ENCODE measurements around the gene WNT9B. TPM values are rescaled to one million over a fixed set of nuclear protein-coding genes. Genes with fewer than 3 reads are reported as not detected.

Gene WNT9B
- polyA plus RNA-seq, 2 of the 4 experiments (the other 2 are of a cell fraction): 0.05 TPM

GRCh38 chr17:46887717-46888116, 36.3 kb downstream of the WNT9B start:
- FAIRE-seq (no peak), ATAC-seq (peak; percentile 3 to 18; a peak in 1 of 6 replicates), DNase-seq (ENCODE audit: low read depth in 1 of 2, low spot score in 1 of 2) (no peak)
- no peak overlapping the region for H3K4me3 ChIP-seq
- 59% methylated on average over 3 of the region's 3 CpGs for WGBS (ENCODE audit: missing lambda C conversion rate)
- H3K27ac ChIP-seq: no peak overlapping the region
- ChIA-PET POLR2A (no interaction called here), CTCF (interaction anchor here (0.6 to 1.7 kb wide), 5 partner anchors 11 to 45 kb away, joined by 3 to 5 read pairs (median 5); no protein-coding TSS in a partner anchor)
- TF ChIP-seq RARB (CRISPR knock-in tag; IDR thresholded peaks at IDR 0.05) (no peak), TP53 (CRISPR knock-in tag; IDR thresholded peaks at IDR 0.05) (no peak), CHD2 (IDR thresholded peaks at IDR 0.05; ENCODE audit: low read length, partially characterized antibody) (no peak), HEYL (CRISPR knock-in tag; IDR thresholded peaks at IDR 0.05) (no peak)
- no peaks in the 10 kb centered on the region for H3K9me3 ChIP-seq
- no peaks in the 10 kb centered on the region for H3K4me1 ChIP-seq
- H3K4me2 ChIP-seq: no peak overlapping the region

- no peaks in the 10 kb centered on the region for H3K9me3 ChIP-seq
- no peak for TF ChIP-seq ATOH8 (CRISPR knock-in tag; IDR thresholded peaks at IDR 0.05; ENCODE audit: low read depth)
- TF ChIP-seq CHD4 (IDR thresholded peaks at IDR 0.05; ENCODE audit: borderline replicate concordance): no peak
- no peak for TF ChIP-seq TFCP2L1 (CRISPR knock-in tag; IDR thresholded peaks at IDR 0.05)
- TF ChIP-seq, protein P1, sequence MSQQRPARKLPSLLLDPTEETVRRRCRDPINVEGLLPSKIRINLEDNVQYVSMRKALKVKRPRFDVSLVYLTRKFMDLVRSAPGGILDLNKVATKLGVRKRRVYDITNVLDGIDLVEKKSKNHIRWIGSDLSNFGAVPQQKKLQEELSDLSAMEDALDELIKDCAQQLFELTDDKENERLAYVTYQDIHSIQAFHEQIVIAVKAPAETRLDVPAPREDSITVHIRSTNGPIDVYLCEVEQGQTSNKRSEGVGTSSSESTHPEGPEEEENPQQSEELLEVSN (IDR thresholded peaks at IDR 0.05; ENCODE audit: borderline replicate concordance, low read depth): no peak
- TF ChIP-seq EHF (CRISPR knock-in tag; IDR thresholded peaks at IDR 0.05): no peak
- TF ChIP-seq CHD2 (IDR thresholded peaks at IDR 0.05; ENCODE audit: low read length, partially characterized antibody): no peak
- TF ChIP-seq SREBF2 (IDR thresholded peaks at IDR 0.05): no peak
- no peak for TF ChIP-seq CBX2 (IDR thresholded peaks at IDR 0.05; ENCODE audit: borderline replicate concordance, low read depth)
- TF ChIP-seq MYC (IDR thresholded peaks at IDR 0.05; ENCODE audit: borderline replicate concordance, low read length): no peak
- TF ChIP-seq FOXS1 (CRISPR knock-in tag; IDR thresholded peaks at IDR 0.05): no peak
- POLR2A ChIA-PET: no interaction called here
- no peaks in the 10 kb centered on the region for H3K4me1 ChIP-seq
- CTCF ChIA-PET: interaction anchor here (1.0 to 1.7 kb wide), 4 partner anchors 12 to 46 kb away, joined by 3 to 5 read pairs (median 4); no protein-coding TSS in a partner anchor
- no peak overlapping the region for H3K4me2 ChIP-seq
- ATAC-seq (peak; percentile 10 to 23; a peak in 3 of 6 replicates), FAIRE-seq (no peak), DNase-seq (ENCODE audit: low read depth in 1 of 2, low spot score in 1 of 2) (no peak)
- H3K27ac ChIP-seq: no peak overlapping the region
- no peak overlapping the region for H3K4me3 ChIP-seq
- WGBS (ENCODE audit: missing lambda C conversion rate): 33% methylated on average over 1 of the region's 1 CpG
These were observed 37.3 kb downstream of the WNT9B start for GRCh38 chr17:46888727-46889126.

- no peak for DNase-seq (ENCODE audit: low read depth in 1 of 2, low spot score in 1 of 2)
These were observed 38.1 kb downstream of the WNT9B start for GRCh38 chr17:46889519-46889918.

More at GRCh38 chr17:46889519-46889918, 38.1 kb downstream of the WNT9B start:
- ATAC-seq (no peak), FAIRE-seq (no peak)
- H3K9me3 ChIP-seq: no peaks in the 10 kb centered on the region
- no peak overlapping the region for H3K4me2 ChIP-seq
- H3K4me3 ChIP-seq: no peak overlapping the region
- POLR2A ChIA-PET: no interaction called here
- CTCF ChIA-PET: interaction anchor here (0.6 to 1.2 kb wide), 3 partner anchors 20 to 80 kb away, joined by 3 to 5 read pairs (median 3); no protein-coding TSS in a partner anchor
- no peak for TF ChIP-seq FOSL2 (IDR thresholded peaks at IDR 0.05)
- no peak for TF ChIP-seq FOSL2 (CRISPR knock-in tag; IDR thresholded peaks at IDR 0.05)
- no peak for TF ChIP-seq CBX2 (IDR thresholded peaks at IDR 0.05; ENCODE audit: borderline replicate concordance, low read depth)
- TF ChIP-seq ZSCAN20 (CRISPR knock-in tag; IDR thresholded peaks at IDR 0.05): no peak
- TF ChIP-seq ATOH8 (CRISPR knock-in tag; IDR thresholded peaks at IDR 0.05; ENCODE audit: low read depth): no peak
- TF ChIP-seq MYC (IDR thresholded peaks at IDR 0.05; ENCODE audit: borderline replicate concordance, low read length): no peak
- no peak for TF ChIP-seq MAFK (IDR thresholded peaks at IDR 0.05; ENCODE audit: partially characterized antibody)
- TF ChIP-seq POLR2AphosphoS2 (conservative IDR thresholded peaks at IDR 0.05; ENCODE audit: low read length): no peak
- TF ChIP-seq CHD2 (IDR thresholded peaks at IDR 0.05; ENCODE audit: low read length, partially characterized antibody): no peak
- no peak for TF ChIP-seq EHF (CRISPR knock-in tag; IDR thresholded peaks at IDR 0.05)
- no peak for TF ChIP-seq FOXS1 (CRISPR knock-in tag; IDR thresholded peaks at IDR 0.05)
- no peak for TF ChIP-seq GATA3 (IDR thresholded peaks at IDR 0.05; ENCODE audit: borderline replicate concordance)
- TF ChIP-seq MAX (IDR thresholded peaks at IDR 0.05): no peak
- 44% methylated on average over 4 of the region's 4 CpGs for WGBS (ENCODE audit: missing lambda C conversion rate)
- H3K4me1 ChIP-seq: no peaks in the 10 kb centered on the region
- no peak overlapping the region for H3K27ac ChIP-seq

Data from A549 (cell line).